DMS53 treated with DMSO at 0.1 percent for 48 hours (cell line): Measurements from ENCODE around the gene RASGRP2.

ENCODE experiments used
- DNase-seq: peaks from one replicate; lab custom pipeline; 2025; ENCODE audit not compliant: unreplicated experiment; lab: John Stamatoyannopoulos, UW

The RASGRP2 gene

GRCh38 chr11:64743591-64744543 lies at the start of gene RASGRP2:
Gene RASGRP2 (minus strand): TSS chr11:64744142. CDS start chr11:64742866, 1,276 bp downstream.
- peak; percentile 35 for DNase-seq

DNA sequence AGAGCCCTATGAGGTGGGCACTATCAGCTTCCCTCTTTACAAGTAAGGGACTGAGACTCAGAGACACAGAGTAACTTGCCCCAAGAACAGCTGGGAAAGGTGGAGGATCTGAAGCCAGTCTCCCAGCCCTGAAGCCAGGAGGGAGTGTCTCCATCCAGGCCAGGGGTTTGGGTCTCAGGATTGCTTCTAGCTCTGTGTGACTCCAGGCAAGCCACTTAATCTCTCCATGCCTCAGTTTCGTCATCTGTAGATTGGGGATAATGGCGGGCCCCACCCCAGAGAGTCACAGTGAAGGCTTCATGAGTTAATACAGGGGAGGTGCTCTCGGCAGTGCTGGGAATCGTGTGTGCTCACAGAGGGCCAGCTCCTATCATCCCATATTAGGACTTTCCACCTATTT lies 48.5 kb upstream of the RASGRP2 start:
- DNase-seq: no peak

DNA sequence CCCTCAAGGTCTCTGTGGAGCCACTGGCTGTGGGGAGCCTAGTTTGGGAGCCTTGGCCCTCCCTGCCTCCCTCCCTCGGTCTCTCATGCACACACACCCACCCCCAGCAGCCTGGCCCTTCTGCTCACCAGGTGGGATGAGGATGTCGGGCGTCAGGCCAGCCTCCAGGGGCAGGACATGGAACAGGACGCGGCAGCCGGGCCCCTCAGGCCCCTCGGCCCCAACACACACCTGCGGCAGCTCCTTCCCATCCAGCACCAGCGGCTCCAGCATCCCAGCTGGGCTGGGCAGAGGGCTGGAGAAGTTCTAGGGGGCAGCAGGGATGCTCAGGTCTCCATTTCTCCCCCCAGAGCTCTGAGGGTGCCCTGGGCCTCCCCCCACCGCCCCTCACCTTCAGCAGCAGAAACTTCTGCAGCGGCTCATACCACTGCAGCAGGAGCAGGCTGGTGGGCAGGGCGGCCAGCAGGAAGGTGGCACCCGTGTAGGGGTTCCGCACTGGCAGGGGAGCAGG lies 47.9 kb upstream of the RASGRP2 start:
- DNase-seq: no peak

- DNase-seq: no peak
Measured at GRCh38 chr11:64790205-64791095, 46.5 kb upstream of the RASGRP2 start.

- DNase-seq: no peak
Measured at GRCh38 chr11:64789331-64790204, 45.6 kb upstream of the RASGRP2 start.

- DNase-seq: no peak
Measured at GRCh38 chr11:64788321-64789215, 44.6 kb upstream of the RASGRP2 start.

GRCh38 chr11:64787526-64788320 lies 43.8 kb upstream of the RASGRP2 start:
- peak; percentile 32 for DNase-seq

DNA sequence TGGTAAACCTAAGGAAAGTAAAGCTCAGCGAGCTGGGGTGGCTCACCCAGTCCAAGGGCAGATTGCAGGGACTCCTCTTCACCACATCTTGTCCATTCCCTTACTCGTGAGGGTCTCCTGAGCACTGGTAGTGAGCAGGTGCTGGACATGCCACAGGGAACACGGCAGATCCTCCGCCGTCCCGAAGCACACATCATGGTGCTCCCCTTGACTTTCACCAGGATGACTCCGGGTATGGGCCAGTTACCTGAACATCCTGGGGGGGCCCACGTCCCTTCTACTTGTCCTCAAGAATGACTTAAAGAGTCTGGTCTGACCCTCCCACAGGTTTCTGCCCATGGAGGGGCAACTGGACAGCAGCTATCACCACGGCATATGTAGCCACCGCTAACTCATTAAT lies 42.4 kb upstream of the RASGRP2 start:
- no peak for DNase-seq

- DNase-seq: no peak
Measured at GRCh38 chr11:64784813-64785581, 41.1 kb upstream of the RASGRP2 start.

GRCh38 chr11:64778473-64779298 lies 34.7 kb upstream of the RASGRP2 start, which contains the start of gene SF1:
Gene SF1 (minus strand): TSS chr11:64778542. CDS start chr11:64778392, 150 bp downstream.
- DNase-seq: peak; percentile 99

DNA sequence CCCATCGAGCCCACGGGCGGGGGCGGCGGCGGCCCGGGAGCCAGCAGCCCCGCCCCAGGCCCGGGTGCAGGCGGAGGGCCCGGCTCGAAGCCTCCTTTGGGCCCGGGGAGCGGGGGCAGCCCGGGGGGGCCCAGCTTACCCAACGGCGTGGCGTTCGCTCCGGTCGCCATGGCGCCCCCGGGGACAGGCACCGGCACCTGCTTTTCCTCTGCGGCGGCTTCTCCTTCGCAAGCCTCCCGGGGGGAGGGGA lies 34.2 kb upstream of the RASGRP2 start:
- DNase-seq: no peak

GRCh38 chr11:64777449-64778222 lies 33.7 kb upstream of the RASGRP2 start:
- DNase-seq: peak; percentile 47

- DNase-seq: no peak
Measured at GRCh38 chr11:64776875-64777274, 32.9 kb upstream of the RASGRP2 start.

GRCh38 chr11:64776425-64776824 lies 32.5 kb upstream of the RASGRP2 start:
- no peak for DNase-seq

DNA sequence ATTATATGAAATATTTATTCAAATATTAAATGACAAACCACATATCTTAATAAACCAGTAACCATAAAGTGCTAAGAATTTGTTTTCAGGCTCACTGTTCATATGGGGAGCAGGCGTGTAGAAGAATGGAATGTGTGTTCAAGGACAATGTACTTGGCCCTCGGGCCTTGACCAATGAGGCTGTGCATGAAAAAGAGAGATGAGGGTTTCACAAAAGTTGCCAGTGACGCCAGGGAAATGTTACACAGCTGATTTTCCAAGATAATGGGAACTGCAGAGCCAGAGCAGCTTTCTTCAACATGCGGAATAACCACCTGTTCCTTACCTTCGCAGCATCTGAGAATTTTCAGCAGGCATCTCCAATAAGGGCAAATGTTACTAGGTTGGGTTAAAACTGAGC lies 30.2 kb upstream of the RASGRP2 start:
- no peak for DNase-seq

GRCh38 chr11:64772303-64773018 lies 28.5 kb upstream of the RASGRP2 start:
- DNase-seq: no peak
